ENCODE data around the gene ATP5F1A. TPM values are rescaled to one million over a fixed set of nuclear protein-coding genes. Genes with fewer than 3 reads are reported as not detected.

The ATP5F1A gene
- 409 TPM for polyA plus RNA-seq (2013, experiment 1 of 2)
- 407 TPM for polyA plus RNA-seq (2013, experiment 2 of 2)

GRCh38 chr18:46097801-46098615 lies at the start of gene ATP5F1A:
Gene ATP5F1A (minus strand): TSS chr18:46098296. CDS start chr18:46098231, 65 bp downstream.
- Histone ChIP-seq H3K4ac (ENCODE audit: low read length) (peak within 1 kb of the TSS; percentile 79), H3K9me3 (replicated peaks in 1 of 2; ENCODE audit: control insufficient read depth in 2 of 2, insufficient read depth in 1 of 2, low read depth in 1 of 2, low read length in 2 of 2) (no peaks in the 10 kb centered on the region), H2AFZ (ENCODE audit: low read length) (peak within 1 kb of the TSS; percentile 95), H4K91ac (ENCODE audit: low read depth, low read length, poor library complexity) (no peak within 1 kb of the TSS), H3K4me3 (ENCODE audit: low read length in 2 of 2) (peak within 1 kb of the TSS; percentile 75 to 85), H2BK15ac (ENCODE audit: low read length) (peak within 1 kb of the TSS; percentile 28), H3K27me3 (ENCODE audit: control insufficient read depth in 3 of 3, insufficient read depth in 3 of 3, low read depth in 1 of 3, low read length in 3 of 3) (no peaks in the 10 kb centered on the region), H3K4me1 (ENCODE audit: control insufficient read depth in 2 of 2, insufficient read depth in 1 of 2, low read depth in 1 of 2, low read length in 2 of 2) (peaks cover 3 to 6% of the 10 kb centered on the region in 2 donors), H2BK12ac (ENCODE audit: low read length) (no peak within 1 kb of the TSS), H3K79me1 (ENCODE audit: low read depth, low read length) (peaks cover 2% of the 10 kb centered on the region), H3K27ac (replicated peaks; ENCODE audit: low read length) (peak within 1 kb of the TSS; percentile 84), H3K36me3 (replicated peaks in 1 of 2; ENCODE audit: control insufficient read depth in 2 of 2, insufficient read depth in 2 of 2, low read length in 2 of 2) (peaks cover 5 to 30% of the 10 kb centered on the region in 2 donors), H3K23ac (ENCODE audit: low read depth, low read length, poor library complexity) (peak within 1 kb of the TSS; percentile 98), H3K9ac (ENCODE audit: low read depth, low read length, poor library complexity) (peak within 1 kb of the TSS; percentile 98), H2AK5ac (ENCODE audit: low read depth, low read length) (peak within 1 kb of the TSS; percentile 15), H4K8ac (ENCODE audit: low read depth, low read length) (peak within 1 kb of the TSS; percentile 83), H2BK120ac (ENCODE audit: low read depth, low read length) (peak within 1 kb of the TSS; percentile 48), H3K14ac (ENCODE audit: low read length) (no peak within 1 kb of the TSS), H3K18ac (ENCODE audit: low read length) (peak within 1 kb of the TSS; percentile 100), H2BK5ac (ENCODE audit: low read length) (peak within 1 kb of the TSS; percentile 72), H3K4me2 (ENCODE audit: insufficient read depth, low read length, poor library complexity, severe bottlenecking) (peak within 1 kb of the TSS; percentile 61)
- DNase-seq (ENCODE audit: low spot score), result peak; percentile 69
- no CpG with 5 or more reads among the region's 53 CpGs for WGBS, 2 donors (ENCODE audit: extremely low coverage in 2 of 2, insufficient read length in 2 of 2, insufficient replicate concordance in 1 of 2)

GRCh38 chr18:46141199-46141598 lies 43.1 kb upstream of the ATP5F1A start:
- Histone ChIP-seq H2BK12ac (ENCODE audit: low read length) (no peak overlapping the region), H3K4ac (ENCODE audit: low read length) (no peak overlapping the region), H4K91ac (ENCODE audit: low read depth, low read length, poor library complexity) (no peak overlapping the region), H2AFZ (ENCODE audit: low read length) (no peak overlapping the region), H2AK5ac (ENCODE audit: low read depth, low read length) (no peak overlapping the region), H4K8ac (ENCODE audit: low read depth, low read length) (no peak overlapping the region), H3K27me3 (ENCODE audit: control insufficient read depth in 3 of 3, insufficient read depth in 3 of 3, low read depth in 1 of 3, low read length in 3 of 3) (no peaks in the 10 kb centered on the region), H3K27ac (replicated peaks; ENCODE audit: low read length) (no peak overlapping the region), H3K79me1 (ENCODE audit: low read depth, low read length) (no peaks in the 10 kb centered on the region), H3K4me1 (ENCODE audit: control insufficient read depth in 2 of 2, insufficient read depth in 1 of 2, low read depth in 1 of 2, low read length in 2 of 2) (no peaks in the 10 kb centered on the region), H3K23ac (ENCODE audit: low read depth, low read length, poor library complexity) (no peak overlapping the region), H3K18ac (ENCODE audit: low read length) (no peak overlapping the region), H3K14ac (ENCODE audit: low read length) (no peak overlapping the region), H3K4me2 (ENCODE audit: insufficient read depth, low read length, poor library complexity, severe bottlenecking) (no peak overlapping the region), H2BK5ac (ENCODE audit: low read length) (no peak overlapping the region), H3K36me3 (replicated peaks in 1 of 2; ENCODE audit: control insufficient read depth in 2 of 2, insufficient read depth in 2 of 2, low read length in 2 of 2) (no peaks in the 10 kb centered on the region), H3K9me3 (replicated peaks in 1 of 2; ENCODE audit: control insufficient read depth in 2 of 2, insufficient read depth in 1 of 2, low read depth in 1 of 2, low read length in 2 of 2) (no peaks in the 10 kb centered on the region), H3K9ac (ENCODE audit: low read depth, low read length, poor library complexity) (no peak overlapping the region), H3K4me3 (ENCODE audit: low read length in 2 of 2) (no peak overlapping the region), H2BK15ac (ENCODE audit: low read length) (no peak overlapping the region), H2BK120ac (ENCODE audit: low read depth, low read length) (no peak overlapping the region)
- WGBS, 2 donors (ENCODE audit: extremely low coverage in 2 of 2, insufficient read length in 2 of 2, insufficient replicate concordance in 1 of 2), result no CpG with 5 or more reads among the region's 4 CpGs
- DNase-seq (ENCODE audit: low spot score), result no peak

GRCh38 chr18:46140173-46140572 lies 42.1 kb upstream of the ATP5F1A start:
- Histone ChIP-seq H2BK120ac (ENCODE audit: low read depth, low read length) (no peak overlapping the region), H3K9ac (ENCODE audit: low read depth, low read length, poor library complexity) (no peak overlapping the region), H2BK12ac (ENCODE audit: low read length) (no peak overlapping the region), H3K9me3 (replicated peaks in 1 of 2; ENCODE audit: control insufficient read depth in 2 of 2, insufficient read depth in 1 of 2, low read depth in 1 of 2, low read length in 2 of 2) (no peaks in the 10 kb centered on the region), H3K27ac (replicated peaks; ENCODE audit: low read length) (no peak overlapping the region), H4K91ac (ENCODE audit: low read depth, low read length, poor library complexity) (no peak overlapping the region), H2AFZ (ENCODE audit: low read length) (no peak overlapping the region), H3K4me1 (ENCODE audit: control insufficient read depth in 2 of 2, insufficient read depth in 1 of 2, low read depth in 1 of 2, low read length in 2 of 2) (no peaks in the 10 kb centered on the region), H3K36me3 (replicated peaks in 1 of 2; ENCODE audit: control insufficient read depth in 2 of 2, insufficient read depth in 2 of 2, low read length in 2 of 2) (no peaks in the 10 kb centered on the region), H3K23ac (ENCODE audit: low read depth, low read length, poor library complexity) (no peak overlapping the region), H4K8ac (ENCODE audit: low read depth, low read length) (no peak overlapping the region), H3K79me1 (ENCODE audit: low read depth, low read length) (no peaks in the 10 kb centered on the region), H3K18ac (ENCODE audit: low read length) (no peak overlapping the region), H3K14ac (ENCODE audit: low read length) (no peak overlapping the region), H2BK5ac (ENCODE audit: low read length) (no peak overlapping the region), H2BK15ac (ENCODE audit: low read length) (no peak overlapping the region), H3K4me3 (ENCODE audit: low read length in 2 of 2) (no peak overlapping the region), H3K4ac (ENCODE audit: low read length) (no peak overlapping the region), H3K27me3 (ENCODE audit: control insufficient read depth in 3 of 3, insufficient read depth in 3 of 3, low read depth in 1 of 3, low read length in 3 of 3) (no peaks in the 10 kb centered on the region), H2AK5ac (ENCODE audit: low read depth, low read length) (no peak overlapping the region), H3K4me2 (ENCODE audit: insufficient read depth, low read length, poor library complexity, severe bottlenecking) (no peak overlapping the region)
- no CpG with 5 or more reads among the region's 4 CpGs for WGBS, 2 donors (ENCODE audit: extremely low coverage in 2 of 2, insufficient read length in 2 of 2, insufficient replicate concordance in 1 of 2)
- no peak for DNase-seq (ENCODE audit: low spot score)

GRCh38 chr18:46134920-46135675 lies 37.0 kb upstream of the ATP5F1A start:
- no peaks in the 10 kb centered on the region for H3K79me1 ChIP-seq (ENCODE audit: low read depth, low read length)
- no peak overlapping the region for H2BK15ac ChIP-seq (ENCODE audit: low read length)
- no CpG with 5 or more reads among the region's 9 CpGs for WGBS, 2 donors (ENCODE audit: extremely low coverage in 2 of 2, insufficient read length in 2 of 2, insufficient replicate concordance in 1 of 2)
- peaks cover under 1 to 14% of the 10 kb centered on the region in 2 donors for H3K36me3 ChIP-seq (replicated peaks in 1 of 2; ENCODE audit: control insufficient read depth in 2 of 2, insufficient read depth in 2 of 2, low read length in 2 of 2)
- H4K8ac ChIP-seq (ENCODE audit: low read depth, low read length), result no peak overlapping the region
- no peak overlapping the region for H3K14ac ChIP-seq (ENCODE audit: low read length)
- no peak overlapping the region for H2AK5ac ChIP-seq (ENCODE audit: low read depth, low read length)
- H3K4me1 ChIP-seq (ENCODE audit: control insufficient read depth in 2 of 2, insufficient read depth in 1 of 2, low read depth in 1 of 2, low read length in 2 of 2), result peaks cover 0 to 2% of the 10 kb centered on the region in 2 donors
- DNase-seq (ENCODE audit: low spot score), result no peak
- no peak overlapping the region for H2BK12ac ChIP-seq (ENCODE audit: low read length)
- no peak overlapping the region for H3K27ac ChIP-seq (replicated peaks; ENCODE audit: low read length)
- no peak overlapping the region for H2BK120ac ChIP-seq (ENCODE audit: low read depth, low read length)
- no peak overlapping the region for H2BK5ac ChIP-seq (ENCODE audit: low read length)
- H3K23ac ChIP-seq (ENCODE audit: low read depth, low read length, poor library complexity), result no peak overlapping the region
- no peak overlapping the region for H3K4me3 ChIP-seq (ENCODE audit: low read length in 2 of 2)
- H3K18ac ChIP-seq (ENCODE audit: low read length), result no peak overlapping the region
- H3K4me2 ChIP-seq (ENCODE audit: insufficient read depth, low read length, poor library complexity, severe bottlenecking), result no peak overlapping the region
- H4K91ac ChIP-seq (ENCODE audit: low read depth, low read length, poor library complexity), result no peak overlapping the region
- H2AFZ ChIP-seq (ENCODE audit: low read length), result no peak overlapping the region
- no peaks in the 10 kb centered on the region for H3K9me3 ChIP-seq (replicated peaks in 1 of 2; ENCODE audit: control insufficient read depth in 2 of 2, insufficient read depth in 1 of 2, low read depth in 1 of 2, low read length in 2 of 2)
- no peak overlapping the region for H3K4ac ChIP-seq (ENCODE audit: low read length)
- no peak overlapping the region for H3K9ac ChIP-seq (ENCODE audit: low read depth, low read length, poor library complexity)
- no peaks in the 10 kb centered on the region for H3K27me3 ChIP-seq (ENCODE audit: control insufficient read depth in 3 of 3, insufficient read depth in 3 of 3, low read depth in 1 of 3, low read length in 3 of 3)
